Measurements from ENCODE around the gene VASP. TPM values are rescaled to one million over a fixed set of nuclear protein-coding genes. Genes with fewer than 3 reads are reported as not detected.

VASP gene
- total and polyA plus RNA-seq, 2 donors (not counting 1 experiment from before 2014, with no cell fraction given) = 79.5 to 108 TPM

DNA sequence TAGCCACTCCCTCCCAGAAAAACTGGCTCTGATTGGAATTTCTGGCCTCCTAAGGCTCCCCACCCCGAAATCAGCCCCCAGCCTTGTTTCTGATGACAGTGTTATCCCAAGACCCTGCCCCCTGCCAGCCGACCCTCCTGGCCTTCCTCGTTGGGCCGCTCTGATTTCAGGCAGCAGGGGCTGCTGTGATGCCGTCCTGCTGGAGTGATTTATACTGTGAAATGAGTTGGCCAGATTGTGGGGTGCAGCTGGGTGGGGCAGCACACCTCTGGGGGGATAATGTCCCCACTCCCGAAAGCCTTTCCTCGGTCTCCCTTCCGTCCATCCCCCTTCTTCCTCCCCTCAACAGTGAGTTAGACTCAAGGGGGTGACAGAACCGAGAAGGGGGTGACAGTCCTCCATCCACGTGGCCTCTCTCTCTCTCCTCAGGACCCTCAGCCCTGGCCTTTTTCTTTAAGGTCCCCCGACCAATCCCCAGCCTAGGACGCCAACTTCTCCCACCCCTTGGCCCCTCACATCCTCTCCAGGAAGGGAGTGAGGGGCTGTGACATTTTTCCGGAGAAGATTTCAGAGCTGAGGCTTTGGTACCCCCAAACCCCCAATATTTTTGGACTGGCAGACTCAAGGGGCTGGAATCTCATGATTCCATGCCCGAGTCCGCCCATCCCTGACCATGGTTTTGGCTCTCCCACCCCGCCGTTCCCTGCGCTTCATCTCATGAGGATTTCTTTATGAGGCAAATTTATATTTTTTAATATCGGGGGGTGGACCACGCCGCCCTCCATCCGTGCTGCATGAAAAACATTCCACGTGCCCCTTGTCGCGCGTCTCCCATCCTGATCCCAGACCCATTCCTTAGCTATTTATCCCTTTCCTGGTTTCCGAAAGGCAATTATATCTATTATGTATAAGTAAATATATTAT lies 33.3 kb upstream of the VASP start:
- Mint-ChIP-seq H3K27me3 (peaks cover 23% of the 10 kb centered on the region), H3K9me3 (ENCODE audit: insufficient read depth) (no peaks in the 10 kb centered on the region), H3K4me3 (no peak overlapping the region), H3K27ac (no peak overlapping the region), H3K4me1 (peaks cover 54% of the 10 kb centered on the region)
- H3K27me3 ChIP-seq (replicated peaks in 1 of 4; ENCODE audit: control extremely low read depth in 1 of 4, control insufficient read depth in 3 of 4, insufficient read depth in 4 of 4, low read length in 3 of 4) = peaks cover 0 to 28% (median 11%) of the 10 kb centered on the region in 4 experiments
- H3K27ac ChIP-seq (ENCODE audit: low read length in 2 of 2) = no peak overlapping the region
- no peak for ATAC-seq (ENCODE audit: low read depth)
- WGBS (ENCODE audit: insufficient coverage) = 28% methylated on average over 7 of the region's 27 CpGs
- no peak overlapping the region for H2AFZ ChIP-seq (ENCODE audit: insufficient read depth, low read depth, low read length, poor library complexity, severe bottlenecking)
- intact Hi-C loops (cut with micrococcal nuclease) = no loop called here
- peaks cover 37 to 48% of the 10 kb centered on the region in 2 donors for H3K4me1 ChIP-seq (ENCODE audit: control insufficient read depth in 2 of 2, insufficient read depth in 2 of 2, low read length in 2 of 2)
- ChIA-PET CTCF (interaction anchor here (0.9 to 10.4 kb wide), 4 partner anchors 29 to 41 kb away, joined by 3 to 453 read pairs (median 12); no protein-coding TSS in a partner anchor), POLR2A (interaction anchor here (0.7 kb wide), 1 partner anchor 17 kb away, joined by 3 read pairs; no protein-coding TSS in a partner anchor)
- H3K36me3 ChIP-seq (replicated peaks in 1 of 2; ENCODE audit: control extremely low read depth in 1 of 2, control insufficient read depth in 1 of 2, extremely low read depth in 1 of 2, insufficient read depth in 2 of 2, low read length in 1 of 2) = no peaks in the 10 kb centered on the region
- H3K9ac ChIP-seq (ENCODE audit: low read length) = no peak overlapping the region
- H3K4me2 ChIP-seq (replicated peaks; ENCODE audit: low read depth, low read length, poor library complexity, severe bottlenecking) = no peak overlapping the region
- no peak for TF ChIP-seq CTCF (IDR thresholded peaks at IDR 0.05)
- no peak for TF ChIP-seq EZH2 (IDR thresholded peaks at IDR 0.05; ENCODE audit: borderline replicate concordance, insufficient read depth, low read depth, low read length, poor library complexity, severe bottlenecking)
- peaks cover 48% of the 10 kb centered on the region for H4K20me1 ChIP-seq (ENCODE audit: control insufficient read depth, insufficient read depth, low read length, poor library complexity, severe bottlenecking)
- DNase-seq = peak; percentile 67
- H3K4me3 ChIP-seq (ENCODE audit: control extremely low read depth in 1 of 5, extremely low read depth in 1 of 5, insufficient read depth in 1 of 5, low read depth in 2 of 5, low read length in 4 of 5) = no peak overlapping the region
- H3K9me3 ChIP-seq (ENCODE audit: control extremely low read depth in 1 of 3, control insufficient read depth in 2 of 3, insufficient read depth in 1 of 3, low read length in 2 of 3) = no peaks in the 10 kb centered on the region
- H3K79me2 ChIP-seq (ENCODE audit: control insufficient read depth, insufficient read depth, low read length) = no peaks in the 10 kb centered on the region
